ENCODE measurements around the gene RFPL2. TPM values are rescaled to one million over a fixed set of nuclear protein-coding genes. Genes with fewer than 3 reads are reported as not detected.

Gene RFPL2
- total RNA-seq, 1 experiment from 2014 or later, result not detected

DNA sequence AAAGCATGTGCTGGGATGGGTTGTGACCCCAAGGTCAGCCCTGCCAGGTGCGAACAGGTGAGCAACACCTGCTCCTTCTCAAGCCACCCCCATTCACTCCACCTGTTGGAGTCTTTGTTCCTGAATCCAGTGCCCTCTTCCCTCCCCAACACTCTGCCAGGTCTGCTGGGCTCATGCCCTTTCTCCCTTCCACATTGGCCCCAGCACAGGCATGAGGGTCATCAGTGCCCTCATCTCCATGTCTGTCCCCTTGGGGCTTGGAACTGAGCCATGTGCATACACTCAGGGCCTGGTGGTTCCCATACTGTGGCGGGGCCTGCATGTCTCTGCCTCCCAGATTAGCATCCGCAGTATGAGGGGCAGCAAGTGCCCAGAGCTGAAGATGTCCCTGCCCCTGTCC lies 19.1 kb downstream of the RFPL2 start:
- Histone ChIP-seq H3K4me1 (replicated peaks; ENCODE audit: insufficient read depth) (no peaks in the 10 kb centered on the region), H3K27me3 (ENCODE audit: insufficient read depth, low read depth) (peaks cover 81% of the 10 kb centered on the region), H3K4me2 (no peak overlapping the region), H3F3A (ENCODE audit: insufficient read depth, low read depth) (no peaks in the 10 kb centered on the region), H3K36me3 (ENCODE audit: low read depth) (no peaks in the 10 kb centered on the region), H3K27ac (no peak overlapping the region), H3K9me2 (ENCODE audit: insufficient read depth) (no peaks in the 10 kb centered on the region), H3K79me2 (ENCODE audit: low read depth) (no peaks in the 10 kb centered on the region), H4K20me1 (ENCODE audit: insufficient read depth) (no peaks in the 10 kb centered on the region), H3K4me3 (no peak overlapping the region), H2AFZ (no peak overlapping the region), H3K9me3 (ENCODE audit: insufficient read depth, low read depth) (no peaks in the 10 kb centered on the region)
- ChIA-PET CTCF (no interaction called here), POLR2A (ENCODE audit: unreplicated experiment) (no interaction called here)
- BruUV-seq (replicated peaks), result no TSS peak
- TF ChIP-seq EZH2 (IDR thresholded peaks at IDR 0.05; ENCODE audit: low read depth), result no peak
- TF ChIP-seq, protein P1, sequence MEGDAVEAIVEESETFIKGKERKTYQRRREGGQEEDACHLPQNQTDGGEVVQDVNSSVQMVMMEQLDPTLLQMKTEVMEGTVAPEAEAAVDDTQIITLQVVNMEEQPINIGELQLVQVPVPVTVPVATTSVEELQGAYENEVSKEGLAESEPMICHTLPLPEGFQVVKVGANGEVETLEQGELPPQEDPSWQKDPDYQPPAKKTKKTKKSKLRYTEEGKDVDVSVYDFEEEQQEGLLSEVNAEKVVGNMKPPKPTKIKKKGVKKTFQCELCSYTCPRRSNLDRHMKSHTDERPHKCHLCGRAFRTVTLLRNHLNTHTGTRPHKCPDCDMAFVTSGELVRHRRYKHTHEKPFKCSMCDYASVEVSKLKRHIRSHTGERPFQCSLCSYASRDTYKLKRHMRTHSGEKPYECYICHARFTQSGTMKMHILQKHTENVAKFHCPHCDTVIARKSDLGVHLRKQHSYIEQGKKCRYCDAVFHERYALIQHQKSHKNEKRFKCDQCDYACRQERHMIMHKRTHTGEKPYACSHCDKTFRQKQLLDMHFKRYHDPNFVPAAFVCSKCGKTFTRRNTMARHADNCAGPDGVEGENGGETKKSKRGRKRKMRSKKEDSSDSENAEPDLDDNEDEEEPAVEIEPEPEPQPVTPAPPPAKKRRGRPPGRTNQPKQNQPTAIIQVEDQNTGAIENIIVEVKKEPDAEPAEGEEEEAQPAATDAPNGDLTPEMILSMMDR (conservative IDR thresholded peaks at IDR 0.05), result no peak
- intact Hi-C loops (cut with micrococcal nuclease; ENCODE audit: unreplicated experiment), result no loop called here
- peak in 1 of 2 experiments; percentile 21 for DNase-seq

DNA sequence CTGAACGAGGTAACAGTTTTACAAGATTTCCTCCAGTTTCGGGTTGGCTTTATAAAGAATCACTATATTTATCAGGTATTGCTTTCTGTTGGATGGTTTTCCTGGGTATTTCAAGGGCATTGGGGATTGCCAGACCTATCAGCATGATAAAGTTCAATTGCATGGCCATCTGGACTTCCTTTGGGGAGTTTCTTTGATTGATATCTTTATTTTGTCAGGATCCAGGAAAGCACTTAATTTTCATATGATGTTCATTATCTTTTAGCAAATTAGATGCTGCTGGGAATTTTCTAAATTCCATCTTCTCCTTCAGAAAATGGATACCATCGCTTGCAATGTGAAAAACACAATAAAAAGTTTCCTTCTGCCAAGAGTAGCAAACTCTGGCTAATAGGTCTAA lies 21.2 kb downstream of the RFPL2 start:
- TF ChIP-seq, protein P1 (conservative IDR thresholded peaks at IDR 0.05), result no peak
- TF ChIP-seq EZH2 (IDR thresholded peaks at IDR 0.05; ENCODE audit: low read depth), result no peak

DNA sequence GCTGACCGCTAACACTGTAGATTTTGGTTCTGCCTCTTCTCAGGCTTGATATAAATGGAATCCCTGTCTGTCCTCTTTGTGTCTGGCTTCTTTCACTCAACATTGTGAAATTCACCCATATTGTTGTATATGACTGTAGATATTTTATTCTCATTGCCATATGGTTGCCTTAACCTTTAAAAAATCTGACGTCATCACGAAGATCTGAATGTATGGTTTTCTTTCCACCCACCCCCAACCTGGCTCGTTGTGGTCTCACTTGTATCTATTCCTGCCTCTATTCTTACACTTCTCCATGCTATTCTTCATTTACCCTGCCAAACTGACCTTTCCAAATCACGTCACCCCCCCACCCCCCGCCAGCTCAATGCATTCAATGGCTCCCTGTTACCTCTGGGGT lies 23.8 kb downstream of the RFPL2 start:
- BruUV-seq (replicated peaks), result no TSS peak
- Histone ChIP-seq H4K20me1 (ENCODE audit: insufficient read depth) (no peaks in the 10 kb centered on the region), H3K9me3 (ENCODE audit: insufficient read depth, low read depth) (no peaks in the 10 kb centered on the region), H2AFZ (no peak overlapping the region), H3K27ac (no peak overlapping the region), H3K27me3 (ENCODE audit: insufficient read depth, low read depth) (peaks cover 76% of the 10 kb centered on the region), H3K79me2 (ENCODE audit: low read depth) (no peaks in the 10 kb centered on the region), H3F3A (ENCODE audit: insufficient read depth, low read depth) (no peaks in the 10 kb centered on the region), H3K36me3 (ENCODE audit: low read depth) (no peaks in the 10 kb centered on the region), H3K4me2 (no peak overlapping the region), H3K4me3 (no peak overlapping the region), H3K9me2 (ENCODE audit: insufficient read depth) (no peaks in the 10 kb centered on the region), H3K4me1 (replicated peaks; ENCODE audit: insufficient read depth) (no peaks in the 10 kb centered on the region)
- ChIA-PET CTCF (no interaction called here), POLR2A (ENCODE audit: unreplicated experiment) (no interaction called here)
- no peak for TF ChIP-seq EZH2 (IDR thresholded peaks at IDR 0.05; ENCODE audit: low read depth)
- TF ChIP-seq, protein P1 (conservative IDR thresholded peaks at IDR 0.05), result no peak
- intact Hi-C loops (cut with micrococcal nuclease; ENCODE audit: unreplicated experiment), result no loop called here
- no peak for DNase-seq

More for the DNA sequence above, 21.2 kb downstream of the RFPL2 start:
- POLR2A ChIA-PET (ENCODE audit: unreplicated experiment), result no interaction called here
- Histone ChIP-seq H3F3A (ENCODE audit: insufficient read depth, low read depth) (no peaks in the 10 kb centered on the region), H3K4me2 (no peak overlapping the region), H3K9me3 (ENCODE audit: insufficient read depth, low read depth) (no peaks in the 10 kb centered on the region), H3K36me3 (ENCODE audit: low read depth) (no peaks in the 10 kb centered on the region), H3K4me1 (replicated peaks; ENCODE audit: insufficient read depth) (no peaks in the 10 kb centered on the region), H3K9me2 (ENCODE audit: insufficient read depth) (no peaks in the 10 kb centered on the region), H4K20me1 (ENCODE audit: insufficient read depth) (no peaks in the 10 kb centered on the region), H2AFZ (no peak overlapping the region), H3K27me3 (ENCODE audit: insufficient read depth, low read depth) (peaks cover 78% of the 10 kb centered on the region), H3K27ac (no peak overlapping the region), H3K4me3 (no peak overlapping the region), H3K79me2 (ENCODE audit: low read depth) (no peaks in the 10 kb centered on the region)
- no peak for DNase-seq
- CTCF ChIA-PET, result no interaction called here
- intact Hi-C loops (cut with micrococcal nuclease; ENCODE audit: unreplicated experiment), result no loop called here
- BruUV-seq (replicated peaks), result no TSS peak

All from PC-9 (cell line).